AG08395 (cell line): ENCODE results near the gene NLRP7.
"Not testable (repeated sequence)": the region's sequence is repeated elsewhere in the genome, so short reads cannot be mapped to it uniquely, and the experiment has no call there.

Experiments
- DNase-seq: peaks from one replicate; pipeline ENCODE4 v3.0.0; 2012; ENCODE audit warnings: mixed read lengths, low spot score

NLRP7 gene

GRCh38 chr19:54947381-54947780, at the start of gene NLRP7:
TSS of gene NLRP7 (minus strand) at chr19:54947530.
- DNase-seq, result no peak

- no peak for DNase-seq
Measured at GRCh38 chr19:54995561-54995960, 48.2 kb upstream of the NLRP7 start.

- not testable (repeated sequence) for DNase-seq
Measured at GRCh38 chr19:54989531-54989930, 42.2 kb upstream of the NLRP7 start.

GRCh38 chr19:54982562-54982961, 35.2 kb upstream of the NLRP7 start:
- DNase-seq, result not testable (repeated sequence)

- DNase-seq, result not testable (repeated sequence)
Measured at GRCh38 chr19:54973229-54974090, 26.1 kb upstream of the NLRP7 start.

- DNase-seq, result not testable (repeated sequence)
Measured at GRCh38 chr19:54971446-54971845, 24.1 kb upstream of the NLRP7 start.

GRCh38 chr19:54969647-54970046, 22.3 kb upstream of the NLRP7 start:
- DNase-seq, result no peak

GRCh38 chr19:54967611-54968010, 20.3 kb upstream of the NLRP7 start:
- no peak for DNase-seq

- not testable (repeated sequence) for DNase-seq
Measured at GRCh38 chr19:54965055-54965454, 17.7 kb upstream of the NLRP7 start.

- DNase-seq, result no peak
Measured at GRCh38 chr19:54959840-54960239, 12.5 kb upstream of the NLRP7 start.

GRCh38 chr19:54955376-54955775, 8.0 kb upstream of the NLRP7 start:
- DNase-seq, result no peak

- DNase-seq, result not testable (repeated sequence)
Measured at GRCh38 chr19:54953345-54953713, 6.0 kb upstream of the NLRP7 start.

- no peak for DNase-seq
Measured at GRCh38 chr19:54952591-54953344, 5.4 kb upstream of the NLRP7 start.

- not testable (repeated sequence) for DNase-seq
Measured at GRCh38 chr19:54950580-54950979, 3.2 kb upstream of the NLRP7 start.

GRCh38 chr19:54949412-54949811, 2.1 kb upstream of the NLRP7 start:
- no peak for DNase-seq

GRCh38 chr19:54943772-54944361, 3.5 kb downstream of the NLRP7 start:
- DNase-seq, result not testable (repeated sequence)

GRCh38 chr19:54939538-54939937, 7.8 kb downstream of the NLRP7 start:
- DNase-seq, result not testable (repeated sequence)

- no peak for DNase-seq
Measured at GRCh38 chr19:54938906-54939305, 8.4 kb downstream of the NLRP7 start.

GRCh38 chr19:54937926-54938325, 9.4 kb downstream of the NLRP7 start:
- DNase-seq, result no peak

- no peak for DNase-seq
Measured at GRCh38 chr19:54928299-54928698, 19.0 kb downstream of the NLRP7 start.

- no peak for DNase-seq
Measured at GRCh38 chr19:54923276-54923675, 24.1 kb downstream of the NLRP7 start.

- DNase-seq, result no peak
Measured at GRCh38 chr19:54921082-54921481, 26.2 kb downstream of the NLRP7 start.
